ENCODE results near the gene PPP1R1C. TPM values are rescaled to one million over a fixed set of nuclear protein-coding genes. Genes with fewer than 3 reads are reported as not detected.

Gene PPP1R1C
- total RNA-seq, 4 donors from 2014 or later: not detected

DNA sequence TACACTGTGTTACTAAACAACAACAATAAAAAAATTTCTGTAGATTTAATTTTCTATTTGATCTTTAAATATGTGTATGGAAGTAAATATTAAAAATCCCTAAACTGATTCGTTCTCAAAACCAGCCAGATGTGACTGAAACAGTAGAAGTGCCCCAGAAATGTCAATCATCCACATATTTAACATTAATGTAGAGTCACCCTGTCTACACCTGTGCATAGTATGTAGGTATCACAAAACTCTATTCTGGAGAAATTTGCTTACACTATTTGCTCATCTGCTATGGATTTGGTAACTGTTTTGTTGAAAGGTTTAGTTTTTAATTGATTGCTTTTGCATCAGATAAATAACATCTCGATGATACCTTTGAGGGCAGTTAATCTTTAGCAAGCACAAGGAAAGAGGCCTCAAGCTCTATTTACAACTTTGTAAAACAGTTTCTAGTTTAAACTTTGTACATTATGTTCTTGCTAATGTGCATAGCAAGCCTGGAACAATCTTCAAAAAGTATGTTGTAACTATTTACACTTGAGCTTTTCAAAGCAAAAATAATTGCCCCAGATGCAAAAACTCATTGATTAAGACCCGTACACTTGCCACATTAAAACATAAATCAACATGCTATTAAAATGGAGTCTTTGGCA is 76.8 kb downstream of the PPP1R1C start:
- Histone ChIP-seq H3K36me3 (no peaks in the 10 kb centered on the region), H3K9me3 (no peaks in the 10 kb centered on the region), H3K27me3 (no peaks in the 10 kb centered on the region), H3K4me3 (no peak overlapping the region), H3K27ac (no peak overlapping the region), H3K4me1 (peaks cover 0 to 6% (median 0%) of the 10 kb centered on the region in 4 donors)
- no peak for TF ChIP-seq POLR2A (IDR thresholded peaks at IDR 0.05)
- TF ChIP-seq, protein P1, sequence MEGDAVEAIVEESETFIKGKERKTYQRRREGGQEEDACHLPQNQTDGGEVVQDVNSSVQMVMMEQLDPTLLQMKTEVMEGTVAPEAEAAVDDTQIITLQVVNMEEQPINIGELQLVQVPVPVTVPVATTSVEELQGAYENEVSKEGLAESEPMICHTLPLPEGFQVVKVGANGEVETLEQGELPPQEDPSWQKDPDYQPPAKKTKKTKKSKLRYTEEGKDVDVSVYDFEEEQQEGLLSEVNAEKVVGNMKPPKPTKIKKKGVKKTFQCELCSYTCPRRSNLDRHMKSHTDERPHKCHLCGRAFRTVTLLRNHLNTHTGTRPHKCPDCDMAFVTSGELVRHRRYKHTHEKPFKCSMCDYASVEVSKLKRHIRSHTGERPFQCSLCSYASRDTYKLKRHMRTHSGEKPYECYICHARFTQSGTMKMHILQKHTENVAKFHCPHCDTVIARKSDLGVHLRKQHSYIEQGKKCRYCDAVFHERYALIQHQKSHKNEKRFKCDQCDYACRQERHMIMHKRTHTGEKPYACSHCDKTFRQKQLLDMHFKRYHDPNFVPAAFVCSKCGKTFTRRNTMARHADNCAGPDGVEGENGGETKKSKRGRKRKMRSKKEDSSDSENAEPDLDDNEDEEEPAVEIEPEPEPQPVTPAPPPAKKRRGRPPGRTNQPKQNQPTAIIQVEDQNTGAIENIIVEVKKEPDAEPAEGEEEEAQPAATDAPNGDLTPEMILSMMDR (IDR thresholded peaks at IDR 0.05): no peak
- no peak for DNase-seq

DNA sequence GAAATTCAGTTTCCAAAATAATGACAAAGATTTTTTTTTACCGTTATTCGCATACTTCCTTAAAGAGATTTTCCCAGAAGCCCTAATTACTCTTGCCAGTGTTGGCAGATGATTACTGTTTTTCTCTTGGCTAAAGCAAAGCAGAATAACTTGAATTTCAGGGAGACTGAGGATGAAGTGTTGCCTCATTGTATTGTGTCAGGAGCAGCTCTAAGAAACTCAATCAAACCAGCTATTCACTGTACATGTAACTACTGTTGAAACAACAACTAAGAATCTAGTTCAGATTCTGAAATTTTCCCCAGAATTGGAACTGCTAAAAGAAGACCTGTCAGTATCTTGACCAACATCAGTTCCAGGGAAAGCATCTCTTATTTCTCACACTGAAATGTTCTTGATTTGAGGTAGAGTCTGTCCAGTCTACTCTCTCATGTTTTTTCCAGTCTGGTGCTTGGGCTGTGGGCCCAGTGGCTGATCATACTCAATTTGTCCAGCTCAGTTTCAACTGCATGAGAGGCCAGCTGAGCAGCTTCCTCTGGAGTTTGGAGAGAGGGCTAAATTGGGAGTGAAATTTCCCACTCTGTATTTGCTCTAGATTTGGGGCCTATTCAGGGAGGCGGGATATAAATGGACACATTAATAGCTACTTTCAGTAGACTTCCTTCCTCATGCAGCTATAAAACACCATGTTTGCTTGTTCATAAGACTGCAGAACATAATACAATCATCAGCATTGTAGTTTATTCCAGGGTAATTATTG is 78.5 kb downstream of the PPP1R1C start:
- H3K36me3 ChIP-seq: no peaks in the 10 kb centered on the region
- peaks cover 0 to 6% (median 0%) of the 10 kb centered on the region in 4 donors for H3K4me1 ChIP-seq
- no peak for DNase-seq
- no peaks in the 10 kb centered on the region for H3K9me3 ChIP-seq
- no peaks in the 10 kb centered on the region for H3K27me3 ChIP-seq
- TF ChIP-seq POLR2A (IDR thresholded peaks at IDR 0.05): no peak
- TF ChIP-seq, protein P1 (IDR thresholded peaks at IDR 0.05): no peak
- peak overlapping the region in 2 of 4 donors; percentile 13 to 55 for H3K27ac ChIP-seq
- no peak overlapping the region for H3K4me3 ChIP-seq

DNA sequence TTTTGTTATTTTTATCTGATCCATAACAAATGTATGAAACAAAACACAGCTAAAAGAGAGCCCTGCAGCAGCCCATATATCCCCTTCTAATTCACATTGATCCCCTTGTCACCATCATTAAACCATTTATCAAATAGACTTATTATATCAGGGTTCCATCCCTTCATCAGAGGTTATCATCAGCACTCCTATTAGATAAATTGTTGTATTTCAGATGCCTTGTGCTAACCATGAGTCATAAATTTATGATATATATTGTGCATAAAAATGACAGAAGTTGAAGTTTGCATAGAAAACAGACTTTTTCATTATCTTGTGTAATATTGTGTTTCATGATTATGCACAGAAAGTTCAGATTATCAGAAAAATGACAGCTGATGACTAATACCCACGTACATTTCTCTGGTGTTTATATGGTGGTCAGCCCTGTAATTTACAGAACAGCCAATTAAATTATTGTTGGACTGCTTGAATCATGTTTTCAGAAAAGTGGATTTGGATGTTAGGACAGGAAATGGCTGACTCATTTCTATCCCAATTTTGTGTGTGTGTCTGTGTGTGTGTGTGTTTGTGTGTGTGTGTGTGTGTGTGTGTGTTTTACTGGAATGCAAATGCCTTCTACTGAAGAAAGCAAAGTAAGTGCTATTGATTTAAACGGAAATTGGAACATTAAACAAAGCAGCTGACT is 80.9 kb downstream of the PPP1R1C start:
- no peak for TF ChIP-seq POLR2A (IDR thresholded peaks at IDR 0.05)
- TF ChIP-seq, protein P1 (IDR thresholded peaks at IDR 0.05): no peak
- H3K4me1 ChIP-seq: peaks cover 0 to 6% (median 0%) of the 10 kb centered on the region in 4 donors
- H3K9me3 ChIP-seq: no peaks in the 10 kb centered on the region
- no peak overlapping the region for H3K27ac ChIP-seq
- no peaks in the 10 kb centered on the region for H3K36me3 ChIP-seq
- no peaks in the 10 kb centered on the region for H3K27me3 ChIP-seq
- H3K4me3 ChIP-seq: no peak overlapping the region
- DNase-seq: no peak

DNA sequence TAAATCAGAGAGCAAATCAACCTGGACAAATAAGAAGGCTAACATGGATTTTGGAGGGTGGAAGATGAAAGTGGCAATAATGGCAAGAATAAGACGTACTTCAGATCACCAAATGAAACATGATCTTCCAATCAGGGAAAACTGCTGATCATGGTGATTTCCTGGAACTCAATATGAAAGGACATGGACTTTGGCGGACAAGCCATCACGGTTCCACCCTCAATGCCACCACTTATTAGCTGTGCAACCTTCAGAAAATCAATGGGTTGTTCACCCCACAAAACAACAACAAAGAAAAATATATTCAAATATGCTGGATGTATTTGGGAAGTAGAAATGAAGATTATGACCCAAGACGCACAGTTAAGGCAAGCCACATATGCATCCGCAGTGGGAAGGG is 81.7 kb downstream of the PPP1R1C start:
- H3K27me3 ChIP-seq: no peaks in the 10 kb centered on the region
- TF ChIP-seq, protein P1 (IDR thresholded peaks at IDR 0.05): no peak
- TF ChIP-seq POLR2A (IDR thresholded peaks at IDR 0.05): no peak
- no peaks in the 10 kb centered on the region for H3K9me3 ChIP-seq
- H3K4me1 ChIP-seq: peaks cover 0 to 6% (median 0%) of the 10 kb centered on the region in 4 donors
- H3K4me3 ChIP-seq: no peak overlapping the region
- no peak for DNase-seq
- no peak overlapping the region for H3K27ac ChIP-seq
- H3K36me3 ChIP-seq: no peaks in the 10 kb centered on the region

DNA sequence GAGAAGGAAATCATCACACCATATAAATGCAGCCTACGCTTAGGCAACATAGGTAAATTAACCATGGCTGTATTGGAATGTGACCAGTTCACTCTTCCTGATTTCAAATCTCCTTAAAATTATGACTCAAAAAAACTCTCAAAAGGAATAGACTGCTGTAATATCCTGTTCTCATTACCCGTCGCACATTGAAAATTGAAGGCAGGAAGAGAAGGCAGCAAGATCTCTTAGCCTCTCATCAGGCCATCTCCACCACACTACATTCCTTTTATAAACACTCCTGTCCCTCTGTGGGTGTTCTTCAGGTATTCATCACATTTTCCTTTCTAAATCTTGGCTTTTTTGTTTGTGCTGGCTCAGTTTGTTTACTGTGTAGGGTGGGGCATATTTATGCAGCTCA is 83.2 kb downstream of the PPP1R1C start:
- no peak overlapping the region for H3K27ac ChIP-seq

More for the DNA sequence above, 83.2 kb downstream of the PPP1R1C start:
- Histone ChIP-seq H3K4me1 (peaks cover 0 to 6% (median 0%) of the 10 kb centered on the region in 4 donors), H3K9me3 (no peaks in the 10 kb centered on the region), H3K4me3 (no peak overlapping the region), H3K27me3 (no peaks in the 10 kb centered on the region), H3K36me3 (no peaks in the 10 kb centered on the region)
- TF ChIP-seq, protein P1 (IDR thresholded peaks at IDR 0.05): no peak
- no peak for TF ChIP-seq POLR2A (IDR thresholded peaks at IDR 0.05)
- DNase-seq: no peak
